HG02588 (cell line): ENCODE results near the gene RALGDS.
A peak's percentile ranks its signal among the peaks of the same experiment; 100 is the strongest.

Experiments used
- ATAC-seq: cut with Tn5 transposase; IDR thresholded peaks from one replicate; pipeline ENCODE4 v1.9.1; 2021; ENCODE audit warnings: mild to moderate bottlenecking, moderate library complexity; ENCODE audit not compliant: unreplicated experiment

The RALGDS gene

DNA sequence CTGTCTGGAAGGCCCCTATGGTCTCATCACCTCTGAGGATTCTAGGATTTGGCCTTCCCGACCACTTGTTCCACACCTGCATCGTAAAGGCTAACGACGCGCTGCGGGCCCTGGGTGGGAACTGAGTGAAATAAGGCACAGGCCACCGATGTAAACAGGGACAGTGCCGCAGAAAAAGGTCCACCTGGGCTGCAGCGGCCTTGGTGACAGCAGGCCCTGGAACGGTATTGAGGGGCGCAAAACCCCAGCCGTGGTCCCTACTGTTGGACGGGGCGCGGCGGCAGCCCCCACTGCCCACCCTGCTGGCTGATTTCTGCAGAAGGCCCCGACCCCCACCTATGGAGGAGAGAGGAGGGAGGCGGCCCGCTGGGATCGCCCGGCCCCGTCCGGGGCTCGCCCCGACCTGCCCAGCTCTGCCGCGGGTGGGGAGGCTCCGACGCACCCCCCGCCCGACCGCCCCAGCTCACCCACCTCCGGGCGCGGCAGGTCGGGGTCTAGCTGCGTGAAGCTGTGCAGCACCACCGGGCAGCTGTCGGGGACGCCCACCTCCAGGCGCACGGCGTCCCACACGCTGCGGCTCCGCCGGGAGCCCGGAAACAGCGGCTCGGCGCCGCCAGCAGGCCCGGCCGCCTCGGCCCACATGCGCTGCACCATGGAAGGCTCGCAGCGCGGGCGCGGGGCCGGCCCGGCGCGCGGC lies 391 bp downstream of the RALGDS start:
- no peak for ATAC-seq

DNA sequence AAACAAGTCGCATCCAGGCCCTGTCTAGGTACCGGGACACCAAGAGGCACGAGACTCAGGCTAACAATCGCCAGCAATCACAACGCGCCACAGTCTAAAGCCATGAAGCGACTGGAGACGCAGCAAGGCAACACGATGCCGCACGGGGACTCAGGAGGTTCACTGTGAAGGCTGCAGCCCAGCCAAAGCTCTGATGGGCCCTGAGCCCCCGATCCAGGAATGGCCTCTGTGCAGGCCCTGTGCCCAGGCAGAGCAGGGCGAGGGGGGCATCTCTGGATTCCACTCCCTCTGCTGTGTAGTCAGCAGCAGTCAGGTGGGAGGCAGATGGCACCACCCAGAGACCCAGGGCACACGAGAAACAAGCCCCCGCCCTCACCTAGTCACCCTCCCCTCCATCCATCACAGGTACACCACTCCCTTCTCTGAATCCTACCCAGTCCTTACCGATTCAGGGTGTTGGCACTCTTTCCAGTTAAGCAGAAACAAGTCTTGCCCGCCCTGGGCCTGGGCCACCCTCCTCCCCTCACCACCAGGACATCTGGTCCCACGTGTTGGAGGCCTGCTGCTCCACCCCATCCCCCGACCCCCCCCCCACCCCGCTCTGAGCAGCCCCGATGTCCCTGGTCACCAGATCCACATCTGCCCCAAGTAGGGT lies 1.1 kb downstream of the RALGDS start:
- ATAC-seq, result no peak

DNA sequence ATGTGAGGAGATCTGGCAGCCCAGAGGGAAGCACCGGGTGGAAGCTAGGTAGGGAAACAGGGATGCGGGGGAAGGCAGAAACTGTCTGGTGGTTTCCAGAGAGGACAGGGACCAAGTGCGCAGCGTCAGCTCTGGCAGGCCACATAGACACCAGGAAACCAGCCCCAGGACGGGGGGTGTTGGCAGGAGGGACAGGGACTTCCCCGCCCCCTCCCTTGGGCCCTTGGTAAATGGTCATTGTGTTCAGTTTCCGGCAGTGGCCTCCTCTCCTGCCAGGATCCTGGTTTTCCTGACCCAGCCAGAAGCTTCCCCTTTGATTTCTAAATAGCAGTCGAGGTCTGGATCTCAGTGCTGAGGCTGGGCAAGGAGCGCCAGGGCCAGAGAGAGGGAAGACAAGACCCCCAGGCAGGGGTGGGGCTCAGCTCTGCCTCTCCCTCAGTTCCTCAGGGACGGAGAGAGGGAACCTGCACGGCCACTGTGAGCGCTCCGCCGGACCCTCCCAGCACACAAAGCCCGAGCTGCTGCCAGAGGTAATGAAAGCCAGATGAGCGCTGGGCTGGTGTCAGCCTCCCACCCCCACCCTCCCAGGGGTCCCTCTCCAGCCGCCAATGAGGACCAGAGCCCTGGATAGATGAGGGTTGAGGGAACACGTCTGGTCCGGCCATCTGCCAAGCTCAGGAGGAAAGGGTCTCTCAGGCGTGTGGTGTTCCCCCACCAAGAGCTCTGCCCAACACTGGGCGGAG lies 1.8 kb downstream of the RALGDS start:
- no peak for ATAC-seq

DNA sequence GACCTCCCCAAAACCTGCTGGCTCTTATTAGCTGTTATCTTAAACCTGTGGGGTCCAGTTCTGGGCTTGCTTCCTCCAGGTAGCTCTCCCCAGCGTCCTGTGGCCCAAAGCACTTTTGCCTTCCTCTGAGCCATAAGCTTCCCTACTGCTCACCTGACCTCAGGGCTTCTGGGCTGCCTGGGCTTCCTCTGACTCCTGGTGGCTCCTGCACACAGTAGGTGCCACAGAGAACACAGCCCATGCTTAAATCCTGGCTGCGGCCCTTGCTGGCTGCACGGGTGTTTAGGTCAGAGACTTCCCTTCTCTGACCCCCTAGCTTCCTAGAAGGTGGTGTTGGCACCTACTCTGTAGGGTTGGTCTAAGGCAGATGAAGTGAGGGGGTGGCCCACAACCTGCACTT lies 2.5 kb downstream of the RALGDS start:
- no peak for ATAC-seq

DNA sequence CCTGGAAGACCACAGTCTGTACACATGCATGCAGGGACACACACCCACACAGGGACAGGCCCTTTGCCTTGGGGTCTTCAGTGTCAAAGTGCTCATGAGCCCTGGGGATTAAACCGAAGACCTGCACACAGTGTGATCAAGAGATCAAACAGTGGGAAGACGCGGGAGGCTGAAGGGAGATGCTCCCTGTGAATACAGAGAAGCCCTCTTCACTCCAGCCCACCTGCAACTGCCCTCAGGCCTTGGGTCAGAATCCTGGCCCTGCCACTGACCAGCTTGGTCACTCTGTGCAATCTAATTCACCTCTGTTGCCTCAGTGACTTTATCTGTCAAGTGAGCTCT lies 2.9 kb downstream of the RALGDS start:
- no peak for ATAC-seq

DNA sequence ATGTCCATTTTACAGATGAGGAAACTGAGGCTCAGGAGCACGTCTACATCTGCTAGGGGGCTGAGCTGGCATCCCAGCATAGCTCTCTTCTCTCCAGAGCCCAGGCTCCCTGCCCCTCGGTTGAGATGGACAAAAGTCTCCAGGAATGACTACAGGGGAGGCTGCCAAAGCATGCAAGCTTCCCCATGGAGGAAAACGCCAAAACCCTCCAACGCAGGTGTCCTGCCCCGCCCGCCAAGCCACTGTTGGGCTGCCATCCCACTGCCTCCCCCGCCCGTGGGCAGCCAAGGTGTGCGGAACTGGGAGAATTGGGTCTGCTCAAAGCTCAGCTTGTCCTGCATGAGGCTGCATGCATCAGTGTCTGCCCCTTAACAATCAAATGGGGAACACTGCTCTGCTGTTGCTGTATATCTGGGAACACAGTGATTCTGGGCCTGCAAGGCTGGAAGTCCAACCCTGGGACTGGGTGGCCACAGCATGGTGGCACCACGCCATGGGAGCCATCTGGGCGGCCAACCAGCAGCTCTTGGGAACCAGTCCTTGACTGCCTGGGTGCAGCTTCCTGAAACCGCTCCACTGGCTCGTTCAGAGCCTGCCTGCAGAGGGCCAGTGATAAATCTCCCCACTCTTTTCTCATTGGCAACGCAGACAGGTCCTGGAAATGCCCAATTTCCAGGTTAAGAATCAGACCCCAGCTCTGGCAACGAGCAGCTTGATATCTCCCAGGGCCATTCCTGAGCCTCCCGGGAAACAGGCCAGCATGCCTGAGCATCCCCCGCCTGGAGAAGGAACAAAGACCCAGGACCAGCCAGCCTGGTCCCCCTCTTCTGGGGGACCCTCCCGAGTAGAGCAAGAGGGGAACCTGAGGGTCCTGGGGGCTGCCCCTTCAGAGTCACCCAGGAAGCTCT lies 3.5 kb downstream of the RALGDS start:
- ATAC-seq, result no peak

DNA sequence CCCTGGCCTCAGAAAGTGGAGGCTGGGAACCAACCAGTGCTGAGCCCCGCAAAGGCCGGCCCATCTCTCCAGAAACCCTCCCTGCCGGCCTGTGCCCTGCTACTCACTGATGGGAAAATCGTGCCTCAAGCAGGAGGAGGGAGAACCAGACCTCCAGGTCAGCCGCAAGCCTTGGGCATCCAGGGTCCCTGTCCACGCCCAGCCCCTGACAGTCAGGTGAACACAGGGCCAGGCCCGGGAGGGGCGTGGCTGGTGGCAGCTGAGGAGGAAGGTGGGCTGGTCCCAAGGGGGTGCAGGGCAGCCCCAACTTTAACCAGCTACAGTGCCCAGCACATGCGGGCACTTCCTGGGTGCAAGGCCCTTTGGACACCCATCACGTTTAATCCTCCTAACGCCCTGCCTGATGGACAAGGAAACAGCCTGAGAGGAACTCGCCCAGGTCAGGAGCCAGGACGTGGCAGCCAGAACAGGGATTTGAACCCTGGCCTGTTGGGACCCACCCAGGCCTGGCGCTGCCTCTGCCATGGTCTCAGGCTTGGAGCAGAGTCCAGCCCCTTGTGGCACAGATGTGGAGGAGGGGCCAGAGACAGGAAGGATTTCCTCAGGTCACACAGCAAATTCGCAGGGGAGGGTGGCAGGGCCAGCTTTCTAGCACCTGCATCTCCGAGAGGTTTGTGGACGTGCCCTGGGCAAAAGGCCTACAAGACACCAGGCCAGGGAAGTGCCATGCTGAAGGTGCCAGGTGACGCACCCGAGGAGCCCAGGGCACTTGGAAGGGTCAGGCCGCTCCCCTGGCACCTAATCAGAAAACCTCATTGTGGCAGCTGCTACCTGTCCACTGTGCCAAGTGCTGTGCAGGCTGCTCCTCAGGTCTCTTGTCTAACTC lies 4.5 kb downstream of the RALGDS start:
- no peak for ATAC-seq

DNA sequence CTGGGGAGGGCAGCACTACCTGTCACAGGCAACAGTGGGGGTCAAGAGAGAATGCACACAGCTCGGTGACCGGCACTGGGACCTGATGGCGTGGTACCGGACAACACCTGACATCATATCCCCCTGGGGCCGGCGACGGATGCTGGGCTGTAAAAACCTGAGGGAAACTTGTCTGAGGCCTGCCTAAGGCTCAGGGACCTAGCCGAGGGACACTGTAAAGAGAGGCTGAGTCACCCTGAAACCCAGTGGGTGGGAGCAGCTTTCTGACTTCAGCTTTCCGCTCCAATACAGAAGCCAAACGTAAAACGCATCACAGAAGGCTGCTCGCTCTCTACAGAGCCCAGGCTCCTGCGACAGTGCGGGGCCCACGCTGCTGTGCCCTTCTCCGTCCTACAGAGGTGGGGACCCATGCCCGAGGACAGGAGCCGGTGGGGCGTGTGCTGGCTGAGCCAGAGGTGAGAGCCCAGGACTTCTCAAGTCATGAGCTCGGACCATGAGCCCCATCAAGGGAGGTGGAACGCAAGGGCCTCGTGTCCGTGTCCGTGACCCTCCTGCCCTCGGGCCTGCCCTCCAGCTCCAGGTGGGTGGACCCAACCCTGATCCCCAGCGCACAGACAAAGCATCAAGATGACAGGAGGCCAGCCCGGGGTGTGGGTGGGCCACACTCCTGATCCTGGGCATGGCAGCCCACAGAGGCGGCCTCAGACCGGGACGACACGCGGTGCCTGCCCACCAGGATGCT lies 5.3 kb downstream of the RALGDS start:
- peak; percentile 61 for ATAC-seq

DNA sequence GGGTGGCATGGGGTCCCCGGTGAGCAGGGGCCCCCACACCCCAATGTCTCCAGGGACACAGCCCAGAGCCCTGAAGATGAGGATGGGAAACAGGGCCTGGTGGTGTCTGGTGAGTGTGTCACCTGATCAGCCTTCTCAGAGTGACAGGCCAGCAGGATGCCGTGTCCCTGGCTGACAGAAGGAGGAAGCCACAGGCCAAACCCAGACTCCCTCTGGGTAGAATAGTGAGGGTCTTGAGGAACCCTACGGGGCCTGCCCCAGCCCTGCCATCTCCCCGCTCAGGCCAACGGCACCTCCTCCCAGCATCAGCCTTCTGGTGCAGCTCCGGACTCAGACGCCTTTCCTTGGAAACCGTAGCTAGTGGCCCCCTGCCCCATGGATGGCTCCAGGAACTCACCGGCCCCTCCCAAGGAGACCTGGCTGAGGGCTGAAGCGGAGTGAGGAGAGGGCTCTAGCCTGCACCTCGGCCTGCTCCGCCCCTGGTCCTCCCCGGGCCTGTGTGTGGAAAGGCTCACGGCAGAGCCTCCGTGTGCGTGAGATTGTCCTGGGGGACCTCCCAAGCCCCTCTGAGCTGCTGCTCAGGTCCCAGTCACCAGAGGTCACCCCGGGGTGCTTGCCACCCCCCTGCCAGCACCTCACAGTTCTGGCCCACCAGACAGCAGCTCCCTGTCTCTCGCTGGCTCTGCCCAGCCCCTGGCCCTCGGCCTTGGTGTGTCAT lies 6.0 kb downstream of the RALGDS start:
- ATAC-seq, result no peak

DNA sequence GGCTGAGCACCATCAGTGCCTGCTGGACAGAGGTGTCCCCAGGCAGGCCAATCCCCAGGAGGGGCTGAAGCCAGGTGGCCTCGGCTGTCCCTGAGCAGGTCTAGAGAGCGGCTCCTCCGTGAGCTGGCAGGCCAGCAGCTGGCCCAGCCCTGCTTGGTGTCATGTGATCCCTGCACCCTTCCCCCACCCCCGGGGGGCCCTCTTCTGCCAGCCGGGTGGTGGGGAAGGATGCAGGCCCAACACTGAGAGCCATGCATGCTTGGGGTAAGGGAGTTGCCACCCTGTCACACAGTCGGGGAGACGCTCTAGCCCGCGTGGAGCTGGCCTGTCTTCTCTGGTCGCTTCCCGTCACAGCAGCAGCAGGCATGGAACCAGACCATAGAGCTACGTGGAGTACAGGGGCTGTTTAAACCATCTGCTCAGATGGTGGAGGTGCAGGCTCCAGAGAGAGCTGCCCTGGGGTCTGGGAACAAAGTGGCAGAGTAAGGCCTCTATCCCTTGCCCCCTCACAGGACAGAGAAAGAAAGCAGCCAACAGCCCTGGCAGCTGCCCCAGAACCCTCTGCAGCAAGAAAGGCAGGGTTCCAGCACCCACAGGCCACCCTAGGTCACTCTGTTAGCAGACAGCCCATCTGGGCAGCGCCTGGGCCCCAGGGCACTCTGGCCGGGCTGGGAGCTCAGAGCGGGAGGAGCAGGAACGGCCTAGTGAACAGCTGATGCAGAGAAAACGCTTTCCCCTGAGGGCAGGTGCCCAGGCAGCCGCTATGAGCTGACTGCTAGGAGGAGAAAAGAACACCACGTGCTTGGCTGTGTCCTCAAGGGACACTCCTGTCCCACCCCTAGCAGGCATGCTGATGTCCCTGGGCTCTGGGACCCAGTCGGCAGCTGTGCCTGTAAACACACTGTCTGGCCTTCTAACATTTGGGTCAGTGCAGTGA lies 6.8 kb downstream of the RALGDS start:
- no peak for ATAC-seq

DNA sequence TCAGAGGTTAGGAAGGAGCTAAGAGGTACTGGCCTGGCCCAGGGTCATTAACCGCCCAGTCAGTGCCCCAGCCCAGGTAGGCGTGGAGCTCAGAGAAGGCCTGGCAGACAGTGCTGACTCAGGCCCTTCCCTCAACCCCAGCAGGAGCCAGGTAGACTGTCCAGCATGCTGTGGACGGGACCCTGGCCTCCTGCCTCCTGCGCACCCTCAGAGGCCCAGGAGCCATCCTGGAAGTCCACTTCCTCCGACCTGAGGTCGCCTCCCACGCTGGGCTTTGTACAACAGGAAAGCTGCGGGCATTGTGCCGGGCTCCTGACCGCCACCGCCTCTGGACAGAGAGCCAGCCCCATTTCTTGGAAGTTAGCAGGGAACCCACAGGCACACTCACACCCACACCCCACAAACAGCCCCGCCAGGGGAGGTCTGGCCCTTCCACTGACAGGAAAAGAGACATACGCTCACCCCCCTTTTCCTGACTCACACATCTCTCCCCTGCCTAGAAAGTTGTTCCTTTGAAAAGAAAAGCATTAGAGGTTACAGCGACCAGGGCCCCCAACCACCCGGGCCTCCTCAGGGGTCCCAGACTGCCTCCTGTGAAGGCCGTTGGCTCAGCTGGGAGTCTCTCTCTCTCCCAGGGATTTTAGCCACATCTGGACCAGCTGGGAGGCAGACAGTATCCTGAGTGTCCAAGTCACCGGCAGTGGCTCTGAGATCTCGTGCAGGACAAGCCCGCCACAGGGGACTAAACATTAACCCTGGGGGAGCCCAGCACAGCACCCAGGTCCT lies 7.7 kb downstream of the RALGDS start:
- ATAC-seq, result no peak

DNA sequence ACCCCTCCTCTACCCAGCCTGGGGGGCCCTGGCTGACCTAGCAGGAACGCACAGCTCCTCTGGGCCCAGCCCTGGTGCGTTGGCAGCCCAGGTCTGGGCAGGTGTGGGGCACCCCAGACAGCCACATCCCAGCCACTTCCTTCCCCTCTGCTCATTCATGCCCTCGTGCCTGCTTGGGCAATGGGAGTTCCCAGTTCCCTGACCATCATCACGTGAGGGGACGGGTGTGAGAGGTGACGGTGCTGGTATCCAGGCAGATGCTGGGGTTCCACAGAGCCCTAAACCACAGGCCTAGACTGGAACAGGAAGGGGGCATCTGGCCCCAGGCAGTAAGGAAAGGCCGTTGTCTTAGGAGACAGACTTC lies 8.4 kb downstream of the RALGDS start:
- ATAC-seq, result no peak

DNA sequence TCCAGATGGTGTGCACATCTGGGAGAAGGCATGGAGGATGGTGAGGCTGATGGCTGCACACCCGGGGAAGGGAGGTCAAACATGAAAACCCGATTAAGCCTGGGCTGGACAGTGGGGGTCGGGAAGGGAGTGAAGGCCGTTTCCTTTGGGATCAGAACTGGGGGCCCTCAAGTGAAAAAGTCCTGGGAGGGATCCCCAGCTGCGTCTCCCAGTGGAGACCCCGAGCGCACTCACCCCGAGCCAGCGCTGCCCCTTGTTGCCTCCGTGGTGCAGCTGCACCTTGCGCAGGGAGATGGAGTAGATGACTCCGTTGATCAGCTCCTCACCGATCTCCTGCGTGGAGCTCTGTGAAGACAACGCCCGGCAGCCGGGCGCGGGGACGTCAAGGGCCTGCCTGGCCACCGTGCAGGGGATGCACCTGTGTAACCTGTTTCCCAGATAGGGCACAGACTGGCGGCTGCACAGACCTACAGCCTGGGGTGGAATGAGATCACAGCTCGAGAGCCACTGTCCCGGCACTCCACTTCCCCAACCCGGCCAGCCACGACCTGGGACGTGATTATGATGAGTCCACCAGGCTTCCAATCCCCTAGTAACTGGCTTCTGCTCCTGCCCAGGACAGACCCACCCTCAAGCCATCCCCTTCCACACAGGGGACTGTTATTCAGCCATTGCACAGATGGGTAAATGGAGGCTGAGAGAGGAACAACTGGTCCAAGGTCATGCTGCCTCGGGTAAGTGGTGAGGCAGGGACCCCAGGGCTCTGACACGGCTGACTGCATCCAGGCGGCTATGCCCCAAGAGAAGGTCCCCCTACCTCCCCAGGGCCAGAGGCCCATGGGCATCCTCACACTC lies 9.0 kb downstream of the RALGDS start:
- no peak for ATAC-seq

DNA sequence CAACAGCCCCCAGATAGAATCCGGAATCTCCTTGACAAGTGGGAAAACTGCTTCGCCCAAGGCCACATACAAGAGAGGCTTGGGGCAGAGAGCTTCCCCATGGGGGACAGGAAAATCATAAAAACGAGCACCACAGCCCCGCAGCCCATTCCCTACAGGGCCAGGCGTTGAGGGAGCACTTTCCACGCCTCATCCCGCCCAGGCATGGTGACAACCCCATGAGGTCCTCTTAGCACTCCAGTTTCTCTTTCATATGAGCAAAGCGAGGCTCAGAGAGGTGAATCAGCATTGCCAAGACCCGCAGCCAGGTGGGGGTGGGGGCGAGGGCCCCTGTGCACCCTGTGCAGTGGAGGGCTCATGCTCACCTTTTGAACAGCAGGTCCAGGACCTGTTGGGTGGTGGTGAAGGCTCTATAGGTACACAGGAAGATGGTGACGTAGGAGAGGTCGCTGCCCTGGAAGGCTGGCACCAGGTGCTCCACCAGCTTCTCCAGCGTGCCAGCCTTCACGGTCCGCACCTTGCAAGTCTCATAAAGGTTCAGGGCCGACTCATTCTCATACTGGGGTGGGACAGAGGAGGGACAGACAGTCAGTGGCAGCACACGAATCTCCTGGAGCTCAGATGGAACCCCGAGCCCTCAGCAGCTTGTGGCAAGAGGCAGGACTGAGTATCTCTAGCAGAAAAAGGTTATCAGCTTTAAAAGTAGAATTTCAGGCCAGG lies 10.9 kb downstream of the RALGDS start:
- no peak for ATAC-seq

DNA sequence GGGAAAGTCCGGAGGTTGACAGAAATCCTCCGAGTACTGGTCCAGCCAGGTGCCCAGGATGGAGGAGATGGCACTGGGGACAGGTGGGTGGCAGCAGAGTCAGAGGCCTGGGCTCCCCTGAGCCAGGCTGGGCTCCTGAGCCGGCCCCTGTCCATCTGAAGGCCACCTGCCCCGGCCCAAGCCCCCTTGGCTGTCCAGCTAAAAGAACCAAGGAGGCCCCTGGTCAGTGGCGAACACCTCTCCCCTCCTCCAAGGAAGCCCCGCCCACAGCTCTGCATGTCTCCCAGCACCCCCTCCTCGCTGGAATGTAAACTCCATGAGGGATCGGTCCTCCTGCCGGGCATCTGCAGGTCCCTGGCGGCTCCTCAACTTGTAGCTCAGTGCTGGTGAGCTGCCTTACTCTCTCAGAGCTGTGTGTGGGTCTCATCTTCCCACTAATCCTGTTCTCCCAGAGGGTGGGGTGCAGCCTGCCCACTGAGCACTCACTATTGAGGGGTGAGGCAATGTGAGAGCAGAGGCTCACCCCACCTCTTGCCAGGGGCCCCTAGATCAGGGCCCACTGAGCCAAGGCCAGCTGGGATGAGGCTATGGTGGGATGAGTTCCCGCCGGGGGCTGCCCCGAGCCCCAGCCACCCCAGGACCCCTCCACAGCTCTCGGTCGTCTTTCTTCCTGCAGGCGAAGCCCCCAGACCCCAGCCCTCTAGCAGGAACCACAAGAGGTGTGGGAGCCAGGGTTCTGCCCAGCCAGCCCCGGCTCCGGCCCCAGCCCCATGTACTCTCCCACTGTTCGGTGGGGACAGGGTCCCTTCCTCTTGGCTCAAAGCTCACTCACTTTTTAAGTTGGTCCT lies 12.0 kb downstream of the RALGDS start:
- no peak for ATAC-seq
